Transverse colon (tissue), 4 donors: ENCODE results near the gene TEX36. TPM values are rescaled to one million over a fixed set of nuclear protein-coding genes. Genes with fewer than 3 reads are reported as not detected.

ENCODE experiments used
- DNase-seq: peaks from one replicate; pipeline ENCODE4 v3.0.0-alpha.2; 2019
- H3K27ac ChIP-seq, 4 donors: fragments of 200-600 bp; sonication (generic); 2 replicates each; pipeline ENCODE4 v1.5.1; 2016 to 2018; ENCODE audit warnings: inconsistent platforms in 4 of 4
- H3K27me3 ChIP-seq: fragments of 200-600 bp; sonication (generic); 2 replicates; pipeline ENCODE4 v1.5.1; 2017; ENCODE audit warnings: inconsistent platforms
- H3K36me3 ChIP-seq, 4 donors: fragments of 200-600 bp; sonication (generic); 2 replicates each; pipeline ENCODE4 v1.5.1; 2017 to 2019; ENCODE audit warnings: inconsistent platforms in 4 of 4
- H3K4me1 ChIP-seq, 4 donors: fragments of 200-600 bp; sonication (generic); 2 replicates each; pipeline ENCODE4 v1.5.1; 2017 to 2020; ENCODE audit warnings: inconsistent platforms in 4 of 4
- H3K4me3 ChIP-seq, 4 donors: fragments of 200-600 bp; sonication (generic); 1 replicate in 1 of 4; 2 replicates in 3 of 4; pipeline versions ENCODE4 v1.5.1 to v1.6.1; 2017 to 2019; ENCODE audit warnings: inconsistent platforms in 4 of 4
- H3K9me3 ChIP-seq, 2 donors: fragments of 200-600 bp; sonication (generic); 2 replicates each; pipeline ENCODE4 v1.5.1; 2017 to 2019; ENCODE audit warnings: inconsistent platforms in 2 of 2
- CTCF ChIP-seq, 5 experiments: fragments of 200-600 bp in 3 of 5; fragments of 450-650 bp in 2 of 5; sonication (generic) in 3 of 5; IDR thresholded peaks; 1 replicate in 2 of 5; 2 replicates in 3 of 5; pipeline ENCODE4 v1.5.1; 2016 to 2017; ENCODE audit warnings: antibody characterized with exemption in 5 of 5, inconsistent platforms in 3 of 5, mild to moderate bottlenecking in 2 of 5, moderate library complexity in 1 of 5
- EP300 ChIP-seq: sonication (generic); formaldehyde crosslinking; IDR thresholded peaks from one replicate; pipeline ENCODE4 v1.6.1; 2017; ENCODE audit warnings: antibody characterized with exemption, low read depth
- POLR2A ChIP-seq: fragments of 450-650 bp; IDR thresholded peaks from one replicate; pipeline ENCODE4 v1.6.1; 2016; ENCODE audit warnings: antibody characterized with exemption, mild to moderate bottlenecking, moderate library complexity
- POLR2AphosphoS5 ChIP-seq, 3 donors: sonication (generic); formaldehyde crosslinking; IDR thresholded peaks; one replicate each; pipeline ENCODE4 v1.6.1; 2016; ENCODE audit warnings: antibody characterized with exemption in 3 of 3
- WGBS, 2 donors: methylation state at CpG; one replicate each; pipeline ENCODE4 v1.1.5; 2018; ENCODE audit warnings: low coverage in 1 of 2; 5-methylcytosine and 5-hydroxymethylcytosine counted together
- in situ Hi-C, 4 donors: fragments of 200-750 bp; cut with MboI; loops; one replicate each; pipeline versions ENCODE4 v1.15.0 to v1.15.1; 2017; ENCODE audit warnings: low sequenced_read_pairs in 3 of 4, low pct_ligation_motif_present in 1 of 4, low pct_unique_long_range_greater_than_20kb in 1 of 4
- intact Hi-C: fragments of 100-400 bp; cut with DNase I; formaldehyde crosslinking; loops from one replicate; pipeline ENCODE4 v1.15.1; 2023; ENCODE audit warnings: low total_unique reads
- total RNA-seq, 4 donors: library from RNA; depleted of rRNA; stranded (reverse); fragments of >200 nt; gene quantifications; one replicate each; pipeline ENCODE4 v1.1.0, GENCODE V29; 2016

The TEX36 gene
- total RNA-seq, 4 donors from 2014 or later = not detected

DNA sequence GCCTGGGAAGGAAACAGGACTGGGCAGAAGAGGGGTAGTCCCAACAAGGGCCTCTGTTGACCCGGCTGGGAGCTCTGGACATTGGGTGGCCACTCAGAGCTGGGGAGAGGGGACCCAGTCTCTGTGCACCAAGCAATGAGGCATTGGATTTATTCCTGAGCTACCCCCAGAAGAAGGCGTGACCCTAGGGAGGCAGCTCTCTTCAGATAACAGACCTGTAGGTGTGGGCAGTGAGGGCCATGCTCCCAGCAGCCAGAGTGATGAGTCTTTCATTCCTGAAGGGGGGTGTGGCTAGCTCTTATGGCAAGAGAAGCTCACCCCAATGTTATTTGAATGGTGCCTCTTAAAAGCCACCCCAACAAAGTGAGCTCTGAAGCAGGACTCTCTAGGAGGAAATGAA is 20.4 kb downstream of the TEX36 start:
- TF ChIP-seq POLR2A (no peak), EP300 (no peak), CTCF (IDR thresholded peaks at IDR 0.05) (no peak), POLR2AphosphoS5 (IDR thresholded peaks at IDR 0.05) (no peak)
- WGBS, 2 donors = 80% methylated on average over 2 of the region's 2 CpGs; no CpG with 5 or more reads in 1 of the 2 donors
- no peak overlapping the region for H3K27ac ChIP-seq
- intact Hi-C loops = no loop called here
- H3K4me3 ChIP-seq = no peak overlapping the region
- H3K9me3 ChIP-seq = no peaks in the 10 kb centered on the region
- no peaks in the 10 kb centered on the region for H3K27me3 ChIP-seq
- in situ Hi-C loops = no loop called here
- no peak for DNase-seq
- no peaks in the 10 kb centered on the region for H3K36me3 ChIP-seq
- H3K4me1 ChIP-seq = no peaks in the 10 kb centered on the region

- WGBS, 2 donors = 52 to 63% methylated on average over 1 to 7 of the region's 7 CpGs
- no peaks in the 10 kb centered on the region for H3K9me3 ChIP-seq
- H3K27ac ChIP-seq = no peak overlapping the region
- intact Hi-C loops (no loop called here), in situ Hi-C loops (no loop called here)
- H3K4me3 ChIP-seq = no peak overlapping the region
- H3K36me3 ChIP-seq = no peaks in the 10 kb centered on the region
- TF ChIP-seq CTCF (IDR thresholded peaks at IDR 0.05) (no peak), POLR2A (no peak), EP300 (no peak), POLR2AphosphoS5 (IDR thresholded peaks at IDR 0.05) (no peak)
- no peaks in the 10 kb centered on the region for H3K4me1 ChIP-seq
- H3K27me3 ChIP-seq = no peaks in the 10 kb centered on the region
- no peak for DNase-seq
Measured at GRCh38 chr10:125661941-125662515, 20.9 kb downstream of the TEX36 start.

- H3K4me1 ChIP-seq = no peaks in the 10 kb centered on the region
- H3K27me3 ChIP-seq = no peaks in the 10 kb centered on the region
- no peak overlapping the region for H3K27ac ChIP-seq
- no peaks in the 10 kb centered on the region for H3K9me3 ChIP-seq
- DNase-seq = no peak
- TF ChIP-seq EP300 = no peak
- TF ChIP-seq POLR2AphosphoS5 (IDR thresholded peaks at IDR 0.05) = no peak
- TF ChIP-seq POLR2A = no peak
- no peak for TF ChIP-seq CTCF (IDR thresholded peaks at IDR 0.05)
- intact Hi-C loops (no loop called here), in situ Hi-C loops (no loop called here)
- H3K36me3 ChIP-seq = no peaks in the 10 kb centered on the region
- 82% methylated on average over 12 of the region's 12 CpGs; no CpG with 5 or more reads in 1 of the 2 donors for WGBS, 2 donors
- no peak overlapping the region for H3K4me3 ChIP-seq
Measured at GRCh38 chr10:125661431-125661940, 21.5 kb downstream of the TEX36 start.

DNA sequence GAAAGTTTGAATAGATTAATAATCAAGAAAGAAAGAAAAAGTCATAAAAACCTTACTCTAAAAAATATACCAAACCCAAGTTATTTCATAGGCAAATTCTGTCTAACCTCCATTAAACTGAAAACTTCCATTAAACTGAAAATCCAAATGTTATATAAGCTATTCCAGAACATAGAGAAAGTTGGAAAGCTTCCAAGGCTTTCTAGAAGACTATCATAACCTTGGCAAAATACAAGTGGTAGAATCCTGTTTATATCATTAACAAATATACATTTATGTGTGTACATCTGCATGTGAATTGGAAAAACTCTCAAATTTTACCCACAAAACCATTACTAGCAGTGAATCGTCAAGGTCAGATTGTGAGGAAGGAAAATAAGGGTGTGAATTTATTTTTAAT is 23.9 kb downstream of the TEX36 start:
- DNase-seq = no peak
- Histone ChIP-seq H3K27me3 (no peaks in the 10 kb centered on the region), H3K36me3 (no peaks in the 10 kb centered on the region), H3K9me3 (no peaks in the 10 kb centered on the region), H3K27ac (no peak overlapping the region), H3K4me1 (no peaks in the 10 kb centered on the region), H3K4me3 (no peak overlapping the region)
- intact Hi-C loops = no loop called here
- in situ Hi-C loops = no loop called here
- TF ChIP-seq EP300 (no peak), POLR2A (no peak), CTCF (IDR thresholded peaks at IDR 0.05) (no peak), POLR2AphosphoS5 (IDR thresholded peaks at IDR 0.05) (no peak)
- WGBS, 2 donors = 88 to 92% methylated on average over 1 of the region's 1 CpG
